DND-41 (cell line): ENCODE results near the gene LTBP1.

Source experiments
- EZH2 ChIP-seq: IDR thresholded peaks from 3 replicates; pipeline ENCODE4 v1.6.1; 2012; ENCODE audit warnings: borderline replicate concordance, low read depth, mild to moderate bottlenecking, moderate library complexity, low read length, inconsistent platforms; ENCODE audit not compliant: severe bottlenecking
- TF ChIP-seq, protein P1 (sequence below): IDR thresholded peaks from 2 replicates; pipeline ENCODE4 v1.5.1; 2012; ENCODE audit warnings: borderline replicate concordance, low read length, moderate library complexity, mild to moderate bottlenecking; ENCODE audit not compliant: poor library complexity, severe bottlenecking; ENCODE audit errors: extremely low read depth

DNA sequence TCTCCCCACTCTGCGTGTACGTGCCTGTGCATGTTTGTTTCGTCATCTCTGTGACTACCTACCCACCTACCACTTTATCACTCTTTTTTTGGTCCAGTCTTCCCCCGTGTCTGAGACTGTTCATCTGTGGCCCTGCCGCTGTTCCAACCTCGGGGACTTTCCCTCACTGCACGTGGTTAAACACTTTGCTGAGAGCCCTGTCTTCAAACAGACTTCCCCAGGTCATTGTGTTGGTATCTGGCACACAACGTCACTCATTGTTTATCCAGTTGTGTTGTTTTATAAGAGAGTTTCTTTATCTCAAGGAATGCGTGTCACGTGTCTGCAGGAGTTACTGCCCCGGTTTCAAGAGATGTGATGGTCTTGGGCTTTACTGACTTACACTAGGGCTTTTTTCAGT lies 267.7 kb downstream of the LTBP1 start:
- no peak for TF ChIP-seq EZH2
- TF ChIP-seq, protein P1, sequence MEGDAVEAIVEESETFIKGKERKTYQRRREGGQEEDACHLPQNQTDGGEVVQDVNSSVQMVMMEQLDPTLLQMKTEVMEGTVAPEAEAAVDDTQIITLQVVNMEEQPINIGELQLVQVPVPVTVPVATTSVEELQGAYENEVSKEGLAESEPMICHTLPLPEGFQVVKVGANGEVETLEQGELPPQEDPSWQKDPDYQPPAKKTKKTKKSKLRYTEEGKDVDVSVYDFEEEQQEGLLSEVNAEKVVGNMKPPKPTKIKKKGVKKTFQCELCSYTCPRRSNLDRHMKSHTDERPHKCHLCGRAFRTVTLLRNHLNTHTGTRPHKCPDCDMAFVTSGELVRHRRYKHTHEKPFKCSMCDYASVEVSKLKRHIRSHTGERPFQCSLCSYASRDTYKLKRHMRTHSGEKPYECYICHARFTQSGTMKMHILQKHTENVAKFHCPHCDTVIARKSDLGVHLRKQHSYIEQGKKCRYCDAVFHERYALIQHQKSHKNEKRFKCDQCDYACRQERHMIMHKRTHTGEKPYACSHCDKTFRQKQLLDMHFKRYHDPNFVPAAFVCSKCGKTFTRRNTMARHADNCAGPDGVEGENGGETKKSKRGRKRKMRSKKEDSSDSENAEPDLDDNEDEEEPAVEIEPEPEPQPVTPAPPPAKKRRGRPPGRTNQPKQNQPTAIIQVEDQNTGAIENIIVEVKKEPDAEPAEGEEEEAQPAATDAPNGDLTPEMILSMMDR: no peak
